ENCODE data around the gene AOPEP. TPM values are rescaled to one million over a fixed set of nuclear protein-coding genes. Genes with fewer than 3 reads are reported as not detected.

Gene AOPEP
- total RNA-seq, 1 donor from 2014 or later, result 16.6 TPM

- Mint-ChIP-seq H3K9me3 (no peaks in the 10 kb centered on the region), H3K36me3 (no peaks in the 10 kb centered on the region), H3K4me1 (peaks cover 13% of the 10 kb centered on the region), H3K27me3 (ENCODE audit: insufficient read depth, low read depth) (no peaks in the 10 kb centered on the region), H3K4me3 (no peak overlapping the region), H3K27ac (no peak overlapping the region)
- no peak for DNase-seq (ENCODE audit: low spot score)
- H3K27ac ChIP-seq, result no peak overlapping the region
- no peaks in the 10 kb centered on the region for H3K9me3 ChIP-seq (ENCODE audit: low read depth)
- H3K27me3 ChIP-seq, result no peaks in the 10 kb centered on the region
- H3K36me3 ChIP-seq, result no peaks in the 10 kb centered on the region
- no peaks in the 10 kb centered on the region for H4K20me1 ChIP-seq (ENCODE audit: low read depth)
- H2AFZ ChIP-seq (replicated peaks), result no peak overlapping the region
- no peak overlapping the region for H3K4me3 ChIP-seq
- H3K4me1 ChIP-seq, result peaks cover 18% of the 10 kb centered on the region
- H3F3A ChIP-seq (ENCODE audit: low read depth), result no peaks in the 10 kb centered on the region
- no peak overlapping the region for H3K9ac ChIP-seq
- H3K79me2 ChIP-seq (ENCODE audit: low read depth), result no peaks in the 10 kb centered on the region
- H3K4me2 ChIP-seq, result no peak overlapping the region
- TF ChIP-seq EZH2 (IDR thresholded peaks at IDR 0.05) (no peak), CTCF (IDR thresholded peaks at IDR 0.05) (no peak), EZH2phosphoT487 (IDR thresholded peaks at IDR 0.05) (no peak)
Observed at GRCh38 chr9:94881023-94881422, 154.5 kb downstream of the AOPEP start.

- Histone ChIP-seq H3F3A (ENCODE audit: low read depth) (no peaks in the 10 kb centered on the region), H3K9me3 (ENCODE audit: low read depth) (no peaks in the 10 kb centered on the region), H3K4me3 (no peak overlapping the region), H3K36me3 (no peaks in the 10 kb centered on the region), H2AFZ (replicated peaks) (no peak overlapping the region), H3K79me2 (ENCODE audit: low read depth) (no peaks in the 10 kb centered on the region), H3K27me3 (no peaks in the 10 kb centered on the region), H4K20me1 (ENCODE audit: low read depth) (no peaks in the 10 kb centered on the region), H3K9ac (no peak overlapping the region), H3K4me1 (peaks cover 18% of the 10 kb centered on the region), H3K4me2 (no peak overlapping the region), H3K27ac (no peak overlapping the region)
- Mint-ChIP-seq H3K36me3 (no peaks in the 10 kb centered on the region), H3K9me3 (no peaks in the 10 kb centered on the region), H3K4me3 (no peak overlapping the region), H3K27me3 (ENCODE audit: insufficient read depth, low read depth) (no peaks in the 10 kb centered on the region), H3K27ac (no peak overlapping the region), H3K4me1 (peaks cover 13% of the 10 kb centered on the region)
- DNase-seq (ENCODE audit: low spot score), result no peak
- TF ChIP-seq CTCF (IDR thresholded peaks at IDR 0.05), result no peak
- no peak for TF ChIP-seq EZH2 (IDR thresholded peaks at IDR 0.05)
Observed at GRCh38 chr9:94881454-94881853, 155.0 kb downstream of the AOPEP start.

DNA sequence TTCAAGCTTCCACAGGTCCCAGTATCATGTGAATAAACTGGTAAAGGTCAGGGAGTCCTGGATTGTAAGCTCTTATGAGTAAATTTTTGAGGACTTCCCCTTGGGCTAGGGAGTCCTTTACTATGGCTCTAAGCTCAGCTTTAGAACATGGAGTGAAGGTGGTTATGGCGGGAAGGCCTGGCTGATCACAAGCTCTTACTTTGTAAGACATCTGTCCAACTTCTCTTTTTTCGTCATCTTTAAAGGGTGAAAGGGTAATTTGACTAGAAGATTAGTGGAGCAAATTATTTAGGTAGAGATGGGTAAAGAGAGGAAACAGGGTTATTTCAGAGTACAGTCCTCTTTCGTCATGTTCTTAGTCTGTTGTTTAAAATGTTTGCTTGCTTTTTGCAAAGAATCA, 155.4 kb downstream of the AOPEP start:
- Mint-ChIP-seq H3K27ac (no peak overlapping the region), H3K4me1 (peaks cover 13% of the 10 kb centered on the region)
- TF ChIP-seq CTCF (IDR thresholded peaks at IDR 0.05), result no peak
- TF ChIP-seq EZH2phosphoT487 (IDR thresholded peaks at IDR 0.05), result no peak
- no peak for TF ChIP-seq EZH2 (IDR thresholded peaks at IDR 0.05)

More for the DNA sequence above, 155.4 kb downstream of the AOPEP start:
- Histone ChIP-seq H3K27me3 (no peaks in the 10 kb centered on the region), H4K20me1 (ENCODE audit: low read depth) (no peaks in the 10 kb centered on the region), H3K4me3 (no peak overlapping the region), H2AFZ (replicated peaks) (no peak overlapping the region), H3K4me2 (no peak overlapping the region), H3K36me3 (no peaks in the 10 kb centered on the region), H3K4me1 (peaks cover 18% of the 10 kb centered on the region), H3K27ac (no peak overlapping the region), H3K9ac (no peak overlapping the region), H3K79me2 (ENCODE audit: low read depth) (no peaks in the 10 kb centered on the region), H3K9me3 (ENCODE audit: low read depth) (no peaks in the 10 kb centered on the region), H3F3A (ENCODE audit: low read depth) (no peaks in the 10 kb centered on the region)
- Mint-ChIP-seq H3K4me3 (no peak overlapping the region), H3K9me3 (no peaks in the 10 kb centered on the region), H3K27me3 (ENCODE audit: insufficient read depth, low read depth) (no peaks in the 10 kb centered on the region), H3K36me3 (no peaks in the 10 kb centered on the region)
- DNase-seq (ENCODE audit: low spot score), result no peak
